ENCODE results near the gene TRIM10.
"Not testable (repeated sequence)": the region's sequence is repeated elsewhere in the genome, so short reads cannot be mapped to it uniquely, and the experiment has no call there.

TRIM10 gene

GRCh38 chr6:30175765-30176164 lies 14.8 kb upstream of the TRIM10 start:
- intact Hi-C loops (cut with DNase I), result loop anchor here (10.0 kb wide), 2 partner anchors 71 to 331 kb away; no protein-coding TSS in a partner anchor
- no peak for DNase-seq

- DNase-seq, result no peak
- intact Hi-C loops (cut with DNase I), result loop anchor here (10.0 kb wide), 2 partner anchors 68 to 328 kb away; no protein-coding TSS in a partner anchor
These were observed 11.7 kb upstream of the TRIM10 start for GRCh38 chr6:30172681-30173080.

GRCh38 chr6:30171677-30172471 lies 10.9 kb upstream of the TRIM10 start:
- no peak for DNase-seq
- intact Hi-C loops (cut with DNase I), result loop anchor here (10.0 kb wide), 2 partner anchors 67 to 327 kb away; no protein-coding TSS in a partner anchor

GRCh38 chr6:30169658-30170614 lies 8.9 kb upstream of the TRIM10 start:
- no peak for DNase-seq
- intact Hi-C loops (cut with DNase I), result loop anchor here (10.0 kb wide), 2 partner anchors 65 to 325 kb away; no protein-coding TSS in a partner anchor

- DNase-seq, result no peak
- intact Hi-C loops (cut with DNase I), result no loop called here
These were observed 7.7 kb upstream of the TRIM10 start for GRCh38 chr6:30168741-30169140.

- intact Hi-C loops (cut with DNase I), result no loop called here
These were observed 6.1 kb upstream of the TRIM10 start for GRCh38 chr6:30167101-30167500.

GRCh38 chr6:30165238-30165637 lies 4.2 kb upstream of the TRIM10 start:
- DNase-seq; intact Hi-C loops (cut with DNase I): not testable (repeated sequence)

More at GRCh38 chr6:30167101-30167500, 6.1 kb upstream of the TRIM10 start:
- no peak for DNase-seq

GRCh38 chr6:30164714-30165113 lies 3.7 kb upstream of the TRIM10 start:
- intact Hi-C loops (cut with DNase I), result no loop called here
- DNase-seq, result no peak

- DNase-seq, result peak in 1 of 10 donors; percentile 53
These were observed 3.1 kb upstream of the TRIM10 start for GRCh38 chr6:30163918-30164654.

GRCh38 chr6:30163090-30163917 lies 2.3 kb upstream of the TRIM10 start, which contains the start of gene TRIM15:
TRIM15 (plus strand) TSS chr6:30163546; CDS start chr6:30163685, 139 bp downstream.
- DNase-seq, result peak in 1 of 10 donors; percentile 75
- intact Hi-C loops (cut with DNase I), result no loop called here

More at GRCh38 chr6:30163918-30164654, 3.1 kb upstream of the TRIM10 start:
- intact Hi-C loops (cut with DNase I), result no loop called here

- intact Hi-C loops (cut with DNase I), result no loop called here
- DNase-seq, result no peak
These were observed 1.5 kb upstream of the TRIM10 start for GRCh38 chr6:30162265-30163089.

- intact Hi-C loops (cut with DNase I), result no loop called here
- DNase-seq, result no peak
These were observed 815 bp downstream of the TRIM10 start for GRCh38 chr6:30160008-30160784.

GRCh38 chr6:30158475-30159040 lies 2.5 kb downstream of the TRIM10 start:
- DNase-seq, result peak in 4 of 10 donors; percentile 21 to 71 (median 30)
- intact Hi-C loops (cut with DNase I), result no loop called here

- DNase-seq, result no peak
These were observed 3.0 kb downstream of the TRIM10 start for GRCh38 chr6:30157999-30158398.

GRCh38 chr6:30157581-30157980 lies 3.4 kb downstream of the TRIM10 start:
- intact Hi-C loops (cut with DNase I), result no loop called here
- no peak for DNase-seq

More at GRCh38 chr6:30157999-30158398, 3.0 kb downstream of the TRIM10 start:
- intact Hi-C loops (cut with DNase I), result no loop called here

GRCh38 chr6:30156774-30157173 lies 4.2 kb downstream of the TRIM10 start:
- intact Hi-C loops (cut with DNase I), result no loop called here
- no peak for DNase-seq

GRCh38 chr6:30156262-30156599 lies 4.8 kb downstream of the TRIM10 start:
- intact Hi-C loops (cut with DNase I), result no loop called here
- DNase-seq, result no peak

All from posterior cingulate gyrus (tissue), 11 donors.